ENCODE data around the gene LRP1-AS.

Gene LRP1-AS

GRCh38 chr12:57179331-57180086, 32.1 kb upstream of the LRP1-AS start:
- DNase-seq, result no peak

DNA sequence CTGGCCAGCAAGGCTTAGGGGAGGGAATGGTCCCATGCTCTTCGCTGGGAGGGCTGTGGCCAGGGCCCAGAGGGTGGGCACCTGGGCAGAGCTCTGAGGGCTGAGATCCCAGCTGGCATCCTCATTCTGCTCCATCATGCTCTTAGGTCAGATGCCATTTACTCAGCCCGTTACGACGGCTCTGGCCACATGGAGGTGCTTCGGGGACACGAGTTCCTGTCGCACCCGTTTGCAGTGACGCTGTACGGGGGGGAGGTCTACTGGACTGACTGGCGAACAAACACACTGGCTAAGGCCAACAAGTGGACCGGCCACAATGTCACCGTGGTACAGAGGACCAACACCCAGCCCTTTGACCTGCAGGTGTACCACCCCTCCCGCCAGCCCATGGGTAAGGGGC, 30.8 kb upstream of the LRP1-AS start:
- DNase-seq, result no peak

DNA sequence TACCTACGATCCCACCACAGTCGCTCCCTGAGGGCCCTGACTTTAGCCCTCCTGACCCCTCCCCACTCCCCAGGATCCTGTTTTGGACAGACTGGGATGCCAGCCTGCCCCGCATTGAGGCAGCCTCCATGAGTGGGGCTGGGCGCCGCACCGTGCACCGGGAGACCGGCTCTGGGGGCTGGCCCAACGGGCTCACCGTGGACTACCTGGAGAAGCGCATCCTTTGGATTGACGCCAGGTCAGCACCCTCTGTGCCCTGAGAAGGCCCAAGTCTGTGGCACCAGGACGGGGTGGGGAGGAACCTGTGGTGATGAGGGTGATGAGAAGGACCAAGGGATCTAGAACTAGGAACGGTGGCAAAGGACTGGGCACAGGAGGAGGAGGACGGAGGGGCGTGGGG, 29.9 kb upstream of the LRP1-AS start:
- DNase-seq, result no peak

DNA sequence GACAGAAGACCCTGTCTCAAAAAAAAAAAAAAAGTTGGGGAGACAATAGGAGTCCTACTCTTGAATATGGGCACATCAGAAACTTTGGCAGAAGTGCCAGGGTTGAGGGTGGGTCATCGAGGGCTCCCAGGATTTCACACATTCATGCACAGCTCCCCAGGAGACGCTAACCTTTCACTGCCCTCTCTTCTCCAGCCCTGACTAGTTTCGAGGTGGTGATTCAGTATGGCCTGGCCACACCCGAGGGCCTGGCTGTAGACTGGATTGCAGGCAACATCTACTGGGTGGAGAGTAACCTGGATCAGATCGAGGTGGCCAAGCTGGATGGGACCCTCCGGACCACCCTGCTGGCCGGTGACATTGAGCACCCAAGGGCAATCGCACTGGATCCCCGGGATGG, 29.4 kb upstream of the LRP1-AS start:
- DNase-seq, result no peak

DNA sequence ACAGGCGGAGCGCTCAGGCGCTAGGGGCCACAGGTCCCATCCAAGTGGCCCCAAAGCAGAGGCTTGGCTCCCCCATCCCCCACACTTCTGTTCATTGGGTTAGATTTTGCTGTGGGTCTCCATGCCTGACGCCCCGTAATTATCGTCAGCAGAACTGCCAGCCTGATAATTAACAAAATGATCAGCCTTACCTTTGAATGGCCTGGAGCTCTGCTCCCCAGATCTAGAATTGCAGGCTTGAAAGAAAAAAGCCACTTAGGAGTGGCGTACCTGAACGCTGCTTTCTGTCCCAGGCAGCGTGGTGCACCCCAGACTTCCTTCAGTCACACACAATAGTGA, 28.7 kb upstream of the LRP1-AS start:
- no peak for DNase-seq

- no peak for DNase-seq
These were observed 28.2 kb upstream of the LRP1-AS start for GRCh38 chr12:57175428-57176138.

DNA sequence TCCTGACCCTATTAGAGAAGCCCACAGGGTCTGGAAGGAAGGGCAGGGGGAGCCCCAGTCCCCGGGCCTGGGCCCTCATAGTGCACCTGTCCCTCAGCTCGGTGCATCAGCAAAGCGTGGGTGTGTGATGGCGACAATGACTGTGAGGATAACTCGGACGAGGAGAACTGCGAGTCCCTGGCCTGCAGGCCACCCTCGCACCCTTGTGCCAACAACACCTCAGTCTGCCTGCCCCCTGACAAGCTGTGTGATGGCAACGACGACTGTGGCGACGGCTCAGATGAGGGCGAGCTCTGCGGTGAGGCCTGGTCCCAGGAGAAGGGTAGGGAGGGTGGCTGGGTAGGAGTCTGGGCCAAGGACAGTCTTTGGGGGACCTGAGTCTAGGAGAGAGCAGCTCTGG, 26.3 kb upstream of the LRP1-AS start:
- no peak for DNase-seq

GRCh38 chr12:57173089-57173488, 25.7 kb upstream of the LRP1-AS start:
- DNase-seq, result no peak

DNA sequence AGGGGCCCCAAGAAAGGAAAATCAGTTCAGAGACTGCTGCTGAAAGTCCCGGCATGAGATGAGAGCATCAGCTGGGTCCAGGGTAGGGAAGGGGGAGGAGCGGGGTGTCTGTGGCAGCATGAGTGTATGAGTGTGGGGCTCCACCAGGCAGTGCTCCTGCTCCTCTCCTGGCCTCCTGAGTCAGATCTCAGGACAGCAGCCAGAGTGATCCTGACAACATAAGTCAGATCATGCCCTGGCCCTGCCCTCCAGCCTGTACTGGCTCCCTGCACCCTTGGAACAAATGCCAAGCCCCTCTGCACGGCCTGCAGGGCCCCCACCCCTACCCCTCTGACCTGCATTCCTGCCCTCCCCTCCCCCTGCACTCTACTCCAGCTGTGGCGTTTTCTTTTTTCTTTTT, 24.2 kb upstream of the LRP1-AS start:
- no peak for DNase-seq

DNA sequence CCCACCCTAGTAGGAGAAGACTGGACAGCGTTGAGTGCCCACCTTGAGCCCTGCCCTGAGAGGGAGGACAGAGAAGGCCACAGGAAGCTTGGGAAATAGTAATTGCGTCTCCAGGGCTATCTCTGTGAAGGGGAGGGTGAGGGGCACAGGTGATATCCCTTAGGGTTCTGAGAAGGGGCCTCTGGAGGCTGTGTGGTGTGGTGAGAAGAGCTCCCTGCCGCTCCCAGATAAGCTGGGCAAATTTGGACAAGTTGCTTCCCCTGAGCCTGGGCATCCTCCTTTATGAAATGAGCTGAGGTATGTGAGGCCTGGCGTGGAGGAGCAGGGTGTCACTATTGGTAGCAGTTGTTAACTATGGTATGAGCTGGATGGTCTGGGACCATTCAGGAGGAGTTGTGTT, 23.5 kb upstream of the LRP1-AS start:
- DNase-seq, result no peak

DNA sequence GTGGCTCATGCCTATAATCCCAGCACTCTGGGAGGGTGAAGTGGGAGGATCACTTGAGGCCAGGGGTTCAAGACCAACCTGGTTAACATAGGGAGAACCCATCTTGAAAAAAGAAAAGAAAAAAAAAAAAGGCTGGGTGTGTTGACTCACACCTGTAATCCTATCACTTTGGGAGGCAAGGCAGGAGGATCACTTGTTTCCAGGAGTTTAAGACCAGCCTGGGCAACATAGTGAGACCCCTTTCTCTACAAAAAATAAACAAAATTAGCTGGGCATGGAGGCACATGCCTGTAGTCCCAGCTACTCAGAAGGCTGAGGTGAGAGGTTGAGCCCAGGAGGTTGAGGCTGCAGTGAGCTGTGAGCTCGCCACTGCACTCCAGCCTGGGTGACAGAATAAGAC, 23.0 kb upstream of the LRP1-AS start:
- no peak for DNase-seq

- DNase-seq, result no peak
These were observed 22.6 kb upstream of the LRP1-AS start for GRCh38 chr12:57169969-57170368.

GRCh38 chr12:57169046-57169795, 21.8 kb upstream of the LRP1-AS start:
- no peak for DNase-seq

DNA sequence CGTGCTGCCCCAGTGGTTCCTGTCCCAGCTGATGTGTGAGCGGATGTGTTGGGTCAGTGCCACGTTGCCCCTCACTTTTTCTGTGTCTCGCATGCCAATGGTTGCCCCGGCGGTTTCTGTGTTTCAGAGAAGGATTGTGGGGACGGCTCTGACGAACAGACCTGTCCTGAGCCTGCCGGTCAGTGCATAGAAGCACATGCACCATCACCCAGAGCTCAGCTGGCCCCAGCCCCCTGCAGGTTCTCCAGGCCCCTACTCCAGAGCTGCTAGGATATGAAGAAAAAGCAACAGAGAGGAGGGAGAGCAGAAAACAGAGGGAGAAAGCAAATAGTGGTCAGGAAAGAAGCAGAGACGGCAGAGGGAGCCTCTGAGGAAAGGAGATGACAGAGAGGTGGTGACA, 20.6 kb upstream of the LRP1-AS start:
- no peak for DNase-seq

- DNase-seq, result no peak
These were observed 19.6 kb upstream of the LRP1-AS start for GRCh38 chr12:57166971-57167371.

GRCh38 chr12:57165741-57166140, 18.3 kb upstream of the LRP1-AS start:
- no peak for DNase-seq

DNA sequence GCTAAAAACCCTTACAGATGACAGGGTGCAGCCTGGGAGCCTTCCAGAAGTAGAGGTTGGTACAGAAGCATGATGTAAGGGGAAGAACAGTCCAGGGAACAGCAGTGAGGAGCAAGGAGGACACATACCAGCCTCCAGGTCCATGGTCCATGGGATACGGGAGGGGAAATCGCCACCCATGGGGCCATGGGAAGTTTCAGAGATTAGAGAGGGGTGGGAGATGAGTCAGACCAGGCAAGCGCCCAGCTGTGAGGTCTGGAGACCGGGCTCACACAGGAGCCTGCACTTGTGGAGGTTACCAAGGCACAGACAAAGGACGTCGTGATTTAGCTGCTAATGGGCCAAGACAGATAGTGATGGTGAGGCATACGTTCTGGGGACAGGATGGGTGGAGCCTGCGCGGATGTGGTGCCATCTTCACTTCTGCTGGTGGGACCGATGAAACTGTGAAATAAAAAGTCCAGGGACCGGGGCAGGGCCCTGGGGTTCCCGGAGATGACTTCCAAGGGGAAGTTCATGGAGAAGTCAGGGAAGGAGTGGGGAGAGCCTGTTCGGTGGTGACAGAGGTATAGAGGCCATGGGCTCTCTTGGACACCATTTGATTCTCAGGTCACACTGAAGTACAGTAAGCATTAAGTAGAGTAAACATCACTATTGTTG, 17.7 kb upstream of the LRP1-AS start:
- DNase-seq, result no peak

DNA sequence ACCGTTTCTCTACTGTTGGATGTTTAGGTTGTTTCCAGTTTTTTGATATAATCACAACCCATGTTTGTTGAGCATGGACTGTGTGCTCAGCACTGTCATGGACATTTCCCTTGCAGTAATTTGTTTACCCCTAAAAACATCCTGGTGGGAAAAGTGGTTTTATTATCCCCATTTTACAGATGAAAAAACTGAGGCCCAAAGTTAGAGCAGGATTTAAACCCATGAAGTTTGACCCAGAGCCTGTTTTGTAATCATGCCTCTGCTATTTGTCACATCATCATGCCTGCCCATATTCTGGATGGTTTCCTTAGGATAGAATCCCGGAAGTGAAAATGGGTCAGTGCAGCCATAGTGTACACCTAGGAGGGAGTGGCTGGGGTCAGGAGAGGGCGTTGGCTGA, 17.0 kb upstream of the LRP1-AS start:
- DNase-seq, result no peak

- DNase-seq, result no peak
These were observed 15.2 kb upstream of the LRP1-AS start for GRCh38 chr12:57162553-57163125.

DNA sequence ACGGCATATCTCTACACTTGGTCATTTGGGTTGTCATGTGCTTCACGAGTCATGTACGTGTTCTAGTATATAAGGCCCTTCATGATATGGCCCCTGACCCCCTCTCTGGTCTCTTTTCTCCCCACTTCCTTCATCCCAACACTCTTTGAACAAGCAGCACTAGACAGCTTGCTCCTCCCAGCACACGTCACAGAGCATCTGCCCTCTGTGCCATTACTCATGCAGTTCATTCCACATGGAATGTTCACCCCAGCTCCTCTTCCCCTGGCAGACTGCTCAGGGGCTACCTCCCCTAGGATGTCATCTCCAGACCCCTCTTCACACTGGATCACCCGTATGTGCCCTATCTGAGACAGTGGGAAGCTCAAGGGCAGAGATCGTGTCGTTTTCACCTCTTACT, 14.1 kb upstream of the LRP1-AS start:
- DNase-seq, result no peak

DNA sequence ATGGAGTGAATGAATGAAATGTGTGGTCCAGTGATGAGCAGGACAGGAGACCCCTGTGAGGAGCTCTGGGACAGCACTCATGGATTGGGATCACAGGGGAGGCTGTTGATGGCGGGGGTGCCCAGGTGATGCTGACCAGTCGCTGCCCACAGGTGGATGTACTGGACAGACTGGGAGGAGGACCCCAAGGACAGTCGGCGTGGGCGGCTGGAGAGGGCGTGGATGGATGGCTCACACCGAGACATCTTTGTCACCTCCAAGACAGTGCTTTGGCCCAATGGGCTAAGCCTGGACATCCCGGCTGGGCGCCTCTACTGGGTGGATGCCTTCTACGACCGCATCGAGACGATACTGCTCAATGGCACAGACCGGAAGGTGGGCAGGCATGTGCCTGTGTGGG, 13.3 kb upstream of the LRP1-AS start:
- DNase-seq, result no peak

GRCh38 chr12:57160040-57160439, 12.6 kb upstream of the LRP1-AS start:
- no peak for DNase-seq

- no peak for DNase-seq
These were observed 11.9 kb upstream of the LRP1-AS start for GRCh38 chr12:57159311-57159710.

Measured in GF-D8 (cell line).